GM18511 (cell line): ENCODE results near the gene ANXA5.
"Not testable (repeated sequence)": the region's sequence is repeated elsewhere in the genome, so short reads cannot be mapped to it uniquely, and the experiment has no call there.

Source experiments
- ATAC-seq: cut with Tn5 transposase; IDR thresholded peaks from one replicate; pipeline ENCODE4 v1.9.1; 2021; ENCODE audit warnings: mild to moderate bottlenecking, moderate library complexity; ENCODE audit not compliant: unreplicated experiment

ANXA5 gene

GRCh38 chr4:121696581-121697461 is at the start of gene ANXA5:
Gene ANXA5, minus strand, starts transcription at chr4:121696980. Its CDS starts 391 bp downstream, at chr4:121696589.
- peak; percentile 90 for ATAC-seq

GRCh38 chr4:121742794-121743193 is 46.0 kb upstream of the ANXA5 start:
- no peak for ATAC-seq

GRCh38 chr4:121741751-121742150 is 45.0 kb upstream of the ANXA5 start:
- ATAC-seq = no peak

- no peak for ATAC-seq
These were observed 44.1 kb upstream of the ANXA5 start for GRCh38 chr4:121740796-121741409.

- no peak for ATAC-seq
These were observed 42.8 kb upstream of the ANXA5 start for GRCh38 chr4:121739575-121739974.

- no peak for ATAC-seq
These were observed 42.2 kb upstream of the ANXA5 start for GRCh38 chr4:121738780-121739535.

GRCh38 chr4:121737846-121738554 is 41.2 kb upstream of the ANXA5 start:
- ATAC-seq = no peak

- peak; percentile 71 for ATAC-seq
These were observed 40.1 kb upstream of the ANXA5 start for GRCh38 chr4:121736735-121737351.

- ATAC-seq = no peak
These were observed 37.8 kb upstream of the ANXA5 start for GRCh38 chr4:121734571-121734970.

GRCh38 chr4:121733942-121734341 is 37.2 kb upstream of the ANXA5 start:
- peak; percentile 52 for ATAC-seq

GRCh38 chr4:121729753-121730152 is 33.0 kb upstream of the ANXA5 start:
- ATAC-seq = not testable (repeated sequence)

- ATAC-seq = no peak
These were observed 32.0 kb upstream of the ANXA5 start for GRCh38 chr4:121728798-121729226.

- no peak for ATAC-seq
These were observed 31.3 kb upstream of the ANXA5 start for GRCh38 chr4:121728066-121728465.

- peak; percentile 99 for ATAC-seq
These were observed 30.0 kb upstream of the ANXA5 start for GRCh38 chr4:121726642-121727268.

GRCh38 chr4:121724671-121725070 is 27.9 kb upstream of the ANXA5 start:
- ATAC-seq = no peak

- ATAC-seq = no peak
These were observed 24.9 kb upstream of the ANXA5 start for GRCh38 chr4:121721700-121722099.

GRCh38 chr4:121720109-121720508 is 23.3 kb upstream of the ANXA5 start:
- no peak for ATAC-seq

GRCh38 chr4:121717680-121718237 is 21.0 kb upstream of the ANXA5 start:
- no peak for ATAC-seq

GRCh38 chr4:121714548-121714947 is 17.8 kb upstream of the ANXA5 start:
- ATAC-seq = no peak

- ATAC-seq = no peak
These were observed 16.0 kb upstream of the ANXA5 start for GRCh38 chr4:121712783-121713182.
